GM19455 (cell line): ENCODE data around the gene TRIM54.
A peak's percentile ranks its signal among the peaks of the same experiment; 100 is the strongest.
"Not testable (repeated sequence)": the region's sequence is repeated elsewhere in the genome, so short reads cannot be mapped to it uniquely, and the experiment has no call there.

Source experiments
- ATAC-seq: cut with Tn5 transposase; IDR thresholded peaks from one replicate; pipeline ENCODE4 v1.9.1; 2021; ENCODE audit not compliant: unreplicated experiment

TRIM54 gene

GRCh38 chr2:27309651-27310050 lies 27.4 kb downstream of the TRIM54 start:
- ATAC-seq: no peak

GRCh38 chr2:27312152-27312551 lies 29.9 kb downstream of the TRIM54 start:
- no peak for ATAC-seq

GRCh38 chr2:27313882-27314645 lies 31.8 kb downstream of the TRIM54 start:
- ATAC-seq: no peak

GRCh38 chr2:27314709-27315108 lies 32.5 kb downstream of the TRIM54 start:
- ATAC-seq: no peak

- no peak for ATAC-seq
Measured at GRCh38 chr2:27315122-27315521, 32.9 kb downstream of the TRIM54 start.

GRCh38 chr2:27316655-27317412 lies 34.6 kb downstream of the TRIM54 start:
- no peak for ATAC-seq

DNA sequence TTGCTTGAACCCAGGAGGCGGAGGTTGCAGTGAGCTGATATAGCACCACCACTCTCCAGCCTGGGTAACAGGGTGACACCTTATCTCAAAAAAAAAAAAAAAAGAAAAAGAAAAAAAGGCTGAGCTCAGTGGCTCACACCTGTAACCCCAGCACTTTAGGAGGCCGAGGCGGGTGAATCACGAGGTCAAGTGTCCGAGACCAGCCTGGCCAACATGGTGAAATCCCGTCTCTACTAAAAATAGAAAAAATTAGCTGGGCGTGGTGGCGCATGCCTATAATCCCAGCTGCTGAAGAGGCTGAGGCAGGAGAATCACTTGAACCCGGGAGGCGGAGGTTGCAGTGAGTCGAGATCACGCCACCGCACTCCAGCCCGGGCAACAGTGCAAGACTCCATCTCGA lies 37.6 kb downstream of the TRIM54 start:
- ATAC-seq: not testable (repeated sequence)

DNA sequence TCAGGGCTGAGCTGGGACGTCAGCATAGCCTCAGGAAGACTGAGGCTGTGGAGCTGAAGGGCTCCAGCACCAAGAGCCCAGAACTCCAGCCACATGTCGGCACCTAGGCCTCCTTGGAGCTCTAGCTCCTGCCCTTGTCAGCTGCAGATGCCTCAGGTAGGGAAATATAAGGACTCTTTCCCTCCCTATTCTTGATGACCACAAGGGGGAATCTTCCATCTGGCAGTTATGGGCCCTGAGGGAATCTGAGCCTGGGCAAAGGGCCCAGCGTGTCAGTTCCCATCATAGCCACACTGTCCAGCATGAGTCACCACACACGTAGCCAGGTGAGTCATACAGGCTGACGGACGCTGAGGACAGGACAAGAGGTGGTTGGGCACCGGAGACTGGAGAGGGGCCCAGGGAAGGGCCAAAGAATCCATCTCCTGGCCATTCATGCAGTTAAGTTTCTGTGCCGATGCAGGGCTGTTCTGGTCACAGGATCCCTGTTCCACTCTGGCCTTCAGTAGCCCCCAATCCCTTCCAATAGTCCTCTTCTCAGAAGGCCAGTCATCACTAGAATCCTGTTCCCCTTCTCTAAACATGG lies 38.8 kb downstream of the TRIM54 start:
- ATAC-seq: no peak

- no peak for ATAC-seq
Measured at GRCh38 chr2:27322301-27322765, 40.1 kb downstream of the TRIM54 start.

DNA sequence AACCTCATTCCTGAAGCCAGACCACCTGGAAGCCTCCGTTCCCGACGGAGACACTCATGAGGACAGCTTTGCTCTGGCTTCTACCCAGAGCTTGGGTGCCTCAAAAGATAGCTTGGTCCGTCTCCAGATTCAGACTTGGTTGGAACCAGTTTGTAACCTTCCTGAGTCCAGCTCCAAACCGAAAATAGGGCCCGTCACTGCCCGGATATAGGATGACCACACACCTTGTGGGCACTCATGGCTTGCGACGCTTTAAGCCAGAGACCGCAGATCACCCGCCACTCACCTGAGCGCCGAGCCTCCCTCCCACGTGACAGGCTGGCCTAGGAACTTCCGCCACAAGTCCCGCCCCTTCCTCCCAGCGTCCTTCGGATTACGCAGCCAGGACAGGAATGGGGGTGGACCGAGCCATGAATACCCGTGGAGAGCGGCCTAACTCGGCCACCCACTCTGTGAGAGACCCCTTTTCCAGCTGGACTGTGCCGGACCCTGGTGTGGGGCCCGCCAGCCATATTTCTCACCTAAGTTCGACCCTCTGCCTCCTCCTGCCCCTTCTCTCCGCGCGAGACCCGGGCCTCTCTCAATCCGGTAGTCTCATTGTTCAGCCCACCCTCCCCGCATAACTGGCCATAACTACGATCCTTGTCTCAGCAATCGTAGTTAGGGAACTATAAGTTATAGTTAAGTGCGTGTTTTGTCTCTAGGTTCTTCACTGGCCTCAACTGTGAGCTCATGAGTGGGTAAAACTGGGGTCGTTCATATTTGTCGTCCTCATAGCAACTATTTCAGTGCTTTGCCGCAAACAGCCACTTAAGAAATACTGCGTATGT lies 40.8 kb downstream of the TRIM54 start, which contains the start of gene MPV17:
TSS of gene MPV17 (minus strand) at position 332 of the 830 bp plus-strand sequence. CDS start 580 bp downstream, outside the sequence.
- peak; percentile 92 for ATAC-seq

GRCh38 chr2:27323596-27324285 lies 41.5 kb downstream of the TRIM54 start:
- no peak for ATAC-seq

- no peak for ATAC-seq
Measured at GRCh38 chr2:27324720-27325119, 42.5 kb downstream of the TRIM54 start.

DNA sequence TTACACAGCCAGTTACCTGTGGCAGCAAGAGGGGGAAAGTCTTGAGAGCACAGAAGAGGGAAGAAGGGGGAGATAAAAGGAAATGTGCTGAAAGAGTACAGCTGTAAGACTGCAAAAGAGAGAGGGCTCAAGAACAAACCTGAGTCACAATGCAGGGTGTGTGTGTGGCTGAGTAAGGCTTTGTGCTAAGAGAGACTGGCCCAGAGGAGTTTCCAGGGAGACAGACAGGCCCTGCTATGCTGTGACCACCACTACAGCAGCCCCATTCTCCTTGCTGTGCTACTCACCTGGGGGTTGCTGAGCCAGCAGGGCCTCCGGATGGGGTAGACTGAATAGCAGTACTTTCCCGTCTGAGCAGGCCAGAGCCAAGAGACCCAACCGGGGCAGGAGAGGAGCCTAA lies 53.1 kb downstream of the TRIM54 start:
- ATAC-seq: no peak

DNA sequence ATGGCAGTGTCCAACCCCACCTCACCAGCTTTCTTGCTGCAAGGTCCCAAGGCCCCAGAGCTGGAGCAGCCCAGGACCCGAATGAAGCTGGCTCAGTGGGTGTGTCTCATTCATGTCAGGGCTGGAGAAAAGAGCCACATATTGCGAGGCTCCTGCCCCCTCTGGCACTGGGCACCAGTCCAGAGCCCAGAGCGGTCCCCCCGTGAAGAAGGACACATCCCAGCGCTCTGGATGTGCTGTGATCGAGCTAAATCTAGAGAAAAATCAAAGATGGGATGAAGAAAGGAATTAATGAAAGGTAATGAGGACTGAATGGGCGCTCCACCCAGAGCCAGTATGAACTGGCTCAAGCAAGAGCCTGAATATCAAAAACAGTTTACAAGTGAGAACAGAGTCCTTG lies 53.9 kb downstream of the TRIM54 start:
- ATAC-seq: no peak

DNA sequence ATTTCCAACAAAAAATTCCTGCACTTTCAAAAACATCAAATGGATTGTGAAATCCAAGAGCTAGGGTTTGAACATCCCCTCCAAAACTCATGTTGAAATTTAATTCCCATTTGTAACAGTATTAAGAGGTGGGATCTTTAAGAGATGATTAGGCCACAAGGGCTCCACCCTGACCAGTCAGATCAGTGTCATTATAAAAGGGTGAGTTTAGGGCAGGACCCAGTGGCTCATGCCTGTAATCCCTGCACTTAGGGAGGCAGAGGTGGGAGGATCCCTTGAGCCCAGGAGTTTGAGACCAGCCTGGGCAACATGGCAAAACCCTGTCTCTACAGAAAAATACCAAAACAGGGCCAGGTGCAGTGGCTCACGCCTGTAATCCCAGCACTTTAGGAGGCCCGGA lies 65.4 kb downstream of the TRIM54 start:
- ATAC-seq: no peak

DNA sequence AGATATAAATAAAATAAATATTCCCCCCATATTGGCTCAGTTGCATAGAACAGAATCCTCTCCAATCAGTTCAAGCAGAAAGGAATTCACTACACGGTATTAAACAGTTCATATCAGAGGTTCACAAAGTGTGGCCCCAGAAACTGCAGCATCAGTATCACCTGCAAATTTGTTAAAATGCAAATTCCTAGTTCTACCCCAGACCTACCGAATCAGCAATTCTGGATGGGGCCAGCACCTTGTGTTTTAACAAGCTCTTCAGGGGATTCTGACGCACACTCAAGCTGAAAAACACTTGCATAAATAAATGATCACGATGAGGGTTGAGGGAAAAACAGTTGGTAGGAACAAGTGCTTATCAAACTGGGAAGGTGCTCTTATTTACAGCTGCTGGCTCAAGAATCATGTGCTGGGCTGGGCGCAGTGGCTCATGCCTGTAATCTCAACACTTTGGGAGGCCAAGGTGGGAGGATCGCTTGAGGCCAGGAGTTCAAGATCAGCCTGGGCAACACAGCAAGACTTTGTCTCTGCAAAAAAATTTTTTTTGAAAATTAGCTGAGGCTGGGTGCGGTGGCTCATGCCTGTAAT lies 68.0 kb downstream of the TRIM54 start:
- ATAC-seq: no peak

- ATAC-seq: no peak
Measured at GRCh38 chr2:27351802-27352598, 69.8 kb downstream of the TRIM54 start.

DNA sequence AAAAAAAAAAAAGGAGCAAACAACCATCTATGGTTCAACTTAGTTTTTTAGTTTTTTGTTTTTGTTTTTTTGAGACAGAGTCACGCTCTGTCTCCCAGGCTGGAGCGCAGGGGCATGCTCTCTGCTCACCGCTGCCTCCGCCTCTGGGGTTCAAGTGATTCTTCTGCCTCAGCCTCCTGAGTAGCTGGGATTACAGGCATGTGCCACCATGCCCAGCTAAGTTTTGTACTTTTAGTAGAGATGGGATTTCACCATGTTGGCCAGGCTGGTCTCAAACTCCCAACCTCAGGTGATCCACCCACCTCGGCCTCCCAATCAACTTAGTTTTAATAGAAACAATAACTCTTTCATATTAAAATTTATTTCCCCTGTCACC lies 71.1 kb downstream of the TRIM54 start:
- not testable (repeated sequence) for ATAC-seq
